GM18508 (cell line): ENCODE data around the gene NDUFAF2.

ENCODE experiments used
- ATAC-seq: cut with Tn5 transposase; IDR thresholded peaks from one replicate; pipeline ENCODE4 v1.9.1; 2021; ENCODE audit warnings: moderate number of reproducible peaks; ENCODE audit not compliant: insufficient read depth, unreplicated experiment

NDUFAF2 gene

DNA sequence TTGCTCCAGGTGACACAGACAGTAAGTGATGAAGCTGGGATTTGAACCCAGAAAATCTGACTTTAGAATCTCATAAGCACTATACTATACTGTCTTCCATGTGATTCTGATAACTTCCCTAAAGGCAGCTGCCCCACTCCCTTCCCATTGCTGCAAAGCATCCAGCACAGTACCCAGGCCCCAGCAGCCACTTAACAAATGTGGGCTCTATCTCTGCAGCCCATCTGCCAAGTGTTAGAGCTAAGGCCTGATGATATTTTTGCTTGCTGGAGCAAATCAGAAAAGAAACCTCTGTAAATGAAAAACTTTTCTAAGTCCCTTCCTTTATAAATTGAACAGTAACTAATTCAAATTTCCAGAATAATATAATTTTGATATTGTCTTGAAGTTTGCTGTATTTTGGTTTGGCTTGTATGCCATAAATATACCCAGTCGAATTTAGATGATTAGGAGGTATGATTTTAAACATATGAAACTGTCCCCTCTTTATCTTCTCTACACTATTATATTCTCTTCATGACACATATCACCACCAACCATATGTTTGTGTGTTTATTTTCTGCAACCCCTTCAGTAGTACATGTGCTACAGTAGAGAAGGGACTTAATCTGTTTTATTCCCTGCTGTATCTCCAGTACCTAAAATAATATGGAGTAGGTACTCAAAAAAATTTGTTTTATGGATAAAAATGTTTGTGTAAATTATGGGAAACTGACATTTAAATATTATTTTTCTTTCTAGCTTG, 153.4 kb downstream of the NDUFAF2 start:
- no peak for ATAC-seq

DNA sequence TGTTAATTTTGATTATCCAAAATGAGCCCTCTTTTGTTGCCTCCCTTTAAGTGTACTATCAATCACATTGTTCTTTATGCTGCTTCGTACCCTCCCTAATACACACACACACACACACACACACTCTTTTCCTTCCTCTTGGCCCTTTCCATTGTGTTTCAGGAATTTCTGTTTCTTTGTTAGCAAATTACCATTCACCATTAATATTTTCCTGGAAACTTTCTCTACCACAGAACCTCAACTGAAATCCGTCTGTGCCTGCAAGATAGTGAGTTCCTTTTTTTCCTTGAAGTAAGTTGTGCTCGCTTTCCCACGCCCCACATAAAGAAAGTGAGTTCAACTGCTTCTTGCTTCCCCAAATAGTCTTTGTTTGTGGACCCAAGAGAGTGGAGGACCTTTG, 155.4 kb downstream of the NDUFAF2 start:
- no peak for ATAC-seq

DNA sequence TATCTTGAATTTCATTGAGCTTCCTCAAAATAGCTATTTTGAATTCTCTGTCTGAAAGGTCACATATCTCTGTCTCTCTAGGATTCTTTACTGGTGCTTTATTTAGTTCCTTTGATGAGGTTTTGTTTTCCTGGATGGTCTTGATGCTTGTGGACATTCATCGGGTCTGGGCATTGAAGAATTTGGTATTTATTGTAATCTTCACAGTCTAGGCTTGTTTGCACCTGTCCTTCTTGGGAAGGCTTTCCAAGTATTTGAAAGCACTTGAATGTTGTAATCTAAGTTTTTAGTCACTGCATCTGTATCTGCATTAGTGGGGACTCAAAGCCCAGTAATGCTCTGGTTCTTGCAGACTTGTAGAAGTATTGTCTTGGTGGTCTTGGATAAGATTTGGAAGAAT, 169.4 kb downstream of the NDUFAF2 start:
- ATAC-seq = no peak

- no peak for ATAC-seq
These were observed 171.0 kb downstream of the NDUFAF2 start for GRCh38 chr5:61115968-61116367.

GRCh38 chr5:61119066-61119465, 174.1 kb downstream of the NDUFAF2 start:
- no peak for ATAC-seq

- ATAC-seq = no peak
These were observed 175.5 kb downstream of the NDUFAF2 start for GRCh38 chr5:61120534-61120933.

DNA sequence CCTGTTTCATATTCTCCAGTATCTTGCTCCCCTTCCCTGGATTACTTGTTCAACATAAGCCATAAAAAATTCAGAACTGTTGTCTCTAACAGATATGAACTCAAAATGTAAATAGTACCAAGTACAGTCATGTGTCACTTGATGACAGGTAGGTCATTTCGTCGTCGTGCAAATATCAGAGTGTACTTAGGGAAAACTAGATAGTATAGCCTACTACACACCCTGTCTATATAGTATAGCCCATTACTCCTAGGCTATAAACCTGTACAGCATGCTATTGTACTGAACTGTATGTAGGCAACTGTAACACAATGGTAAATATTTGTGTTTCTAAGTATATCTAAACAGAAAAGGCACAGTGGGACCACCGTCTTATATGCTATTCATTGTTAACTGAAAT, 178.1 kb downstream of the NDUFAF2 start:
- no peak for ATAC-seq

GRCh38 chr5:61130289-61130688, 185.3 kb downstream of the NDUFAF2 start:
- ATAC-seq = no peak

DNA sequence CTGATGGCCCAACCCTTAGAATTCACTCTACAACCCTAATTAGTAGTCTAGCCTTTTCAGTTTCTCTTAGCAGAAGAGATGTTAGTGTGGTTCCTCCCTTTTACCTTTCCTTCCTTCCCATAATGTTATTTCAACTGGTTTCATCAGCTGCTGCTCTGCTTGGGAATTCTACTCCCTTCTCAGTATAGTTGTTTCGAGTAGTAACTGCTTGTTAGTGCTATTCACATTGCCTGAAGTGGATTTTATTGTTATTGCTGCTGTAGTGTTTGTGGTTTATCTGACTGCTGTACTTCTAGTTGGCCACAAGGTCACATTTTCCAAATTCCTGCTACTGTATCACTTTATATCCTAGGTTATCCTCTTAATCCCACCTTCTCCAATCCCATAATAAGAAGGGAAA, 187.6 kb downstream of the NDUFAF2 start:
- no peak for ATAC-seq

GRCh38 chr5:61137835-61138234, 192.8 kb downstream of the NDUFAF2 start:
- ATAC-seq = no peak

DNA sequence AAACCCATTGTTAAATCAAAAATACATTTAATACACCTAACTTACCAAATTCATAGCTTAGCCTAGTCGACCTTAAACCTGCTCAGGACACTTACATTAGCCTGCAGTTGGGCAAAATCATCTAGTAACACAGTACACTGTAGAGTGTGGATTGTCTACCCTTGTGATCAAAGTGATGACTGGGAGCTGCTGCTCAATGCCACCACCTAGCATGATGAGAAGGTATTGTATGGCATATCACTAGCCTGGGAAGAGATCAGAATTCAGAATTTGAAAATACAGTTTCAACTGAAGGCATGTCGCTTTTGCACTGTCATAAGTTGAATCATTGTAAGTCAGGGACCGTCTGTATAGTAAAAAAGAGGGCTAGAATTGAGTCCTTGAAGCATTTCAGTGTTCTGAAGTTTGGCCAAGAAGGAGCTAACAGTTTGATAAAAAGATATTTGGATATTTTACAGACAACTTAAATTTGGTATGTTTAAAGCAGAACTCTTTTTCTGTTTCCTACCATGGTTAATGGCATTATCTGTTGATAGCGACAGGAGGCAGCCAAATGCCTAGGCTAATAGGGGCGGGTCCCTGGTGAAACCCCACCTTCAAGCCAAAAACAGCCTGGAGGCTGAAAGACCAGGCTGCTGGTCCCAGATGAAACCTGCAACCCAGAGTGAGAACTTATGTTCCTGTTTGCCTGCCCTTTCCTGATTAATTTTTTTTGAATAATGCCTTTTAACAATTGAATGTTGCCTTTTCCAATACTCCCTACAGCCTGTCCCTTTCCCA, 194.3 kb downstream of the NDUFAF2 start:
- no peak for ATAC-seq

DNA sequence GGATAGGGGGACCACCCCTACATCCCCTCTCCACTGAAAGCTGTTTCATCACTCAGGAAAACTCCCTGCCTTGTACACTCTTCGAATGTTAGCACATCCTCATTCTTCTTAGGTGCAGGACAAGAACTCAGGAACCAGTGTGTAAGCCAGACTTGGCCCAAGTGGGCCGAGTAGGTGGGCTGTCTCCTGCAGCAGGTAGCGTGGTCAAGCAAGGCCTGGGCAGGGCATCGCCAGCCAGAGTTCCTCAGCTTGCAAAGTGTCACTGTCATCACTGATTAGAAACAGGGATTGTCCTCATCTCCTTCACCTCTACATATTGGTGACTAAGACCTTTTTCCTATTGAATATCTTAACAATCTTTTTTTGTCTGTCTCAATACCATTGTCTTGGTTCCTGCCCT, 194.9 kb downstream of the NDUFAF2 start:
- no peak for ATAC-seq

GRCh38 chr5:61141801-61142200, 196.8 kb downstream of the NDUFAF2 start:
- no peak for ATAC-seq

DNA sequence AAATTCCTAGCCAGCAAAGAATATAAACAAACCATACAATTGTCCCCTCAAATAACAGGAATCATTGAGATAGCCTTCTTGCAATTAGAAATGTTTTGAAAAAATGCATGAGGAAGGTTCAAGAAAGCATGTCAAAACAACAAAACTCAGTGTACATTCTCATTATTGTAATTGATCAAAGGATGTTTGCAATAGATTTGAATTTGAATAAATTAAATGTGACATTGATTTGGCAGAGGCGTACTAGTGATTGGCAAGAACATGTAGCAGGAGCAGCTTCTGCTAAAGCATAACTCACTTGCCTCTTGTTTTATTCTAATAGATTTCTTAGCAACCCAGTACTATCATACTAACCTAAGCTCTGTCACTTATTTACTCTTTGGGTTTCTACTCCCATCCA, 197.4 kb downstream of the NDUFAF2 start:
- no peak for ATAC-seq

- ATAC-seq = no peak
These were observed 197.8 kb downstream of the NDUFAF2 start for GRCh38 chr5:61142811-61143210.

DNA sequence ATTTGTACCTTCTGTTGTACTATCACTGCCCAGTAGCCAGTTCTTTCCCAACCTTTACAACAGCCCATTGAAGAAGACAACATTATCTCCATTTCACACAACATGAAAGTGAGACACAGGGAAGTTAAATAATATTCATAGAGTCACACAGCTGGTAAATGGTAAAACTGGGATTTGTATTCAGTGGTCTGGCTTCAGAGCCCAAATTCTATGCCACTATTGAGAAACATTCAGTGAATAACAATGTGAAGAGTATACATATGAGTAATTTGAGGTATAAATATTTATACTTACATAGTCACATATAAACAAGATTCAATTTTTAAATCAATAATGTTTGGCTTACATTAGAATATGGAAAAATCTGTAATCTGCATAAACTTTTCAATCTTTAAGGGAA, 203.5 kb downstream of the NDUFAF2 start:
- ATAC-seq = no peak

GRCh38 chr5:61151893-61152292, 206.9 kb downstream of the NDUFAF2 start:
- ATAC-seq = no peak

- ATAC-seq = no peak
These were observed 214.1 kb downstream of the NDUFAF2 start for GRCh38 chr5:61159070-61159469.

DNA sequence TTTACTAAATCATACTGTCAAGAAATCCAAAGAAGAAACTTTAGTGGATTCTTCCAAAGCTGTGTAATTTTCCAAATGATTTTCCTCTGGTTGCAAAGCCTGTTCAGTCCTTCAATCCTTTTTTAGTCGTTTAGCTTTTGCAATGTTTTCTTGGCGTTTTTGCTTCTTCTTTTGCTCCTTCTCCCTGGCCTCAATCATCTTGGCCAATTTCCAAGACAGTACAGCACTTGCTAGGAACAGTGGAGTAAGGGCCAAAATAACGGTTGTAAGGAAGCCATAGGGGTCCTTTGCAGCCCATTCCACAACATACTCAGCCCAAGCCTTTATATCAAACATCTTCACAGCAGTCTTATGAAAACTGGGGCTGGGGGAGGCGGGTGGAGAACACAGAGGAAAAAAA, 214.8 kb downstream of the NDUFAF2 start:
- ATAC-seq = no peak

DNA sequence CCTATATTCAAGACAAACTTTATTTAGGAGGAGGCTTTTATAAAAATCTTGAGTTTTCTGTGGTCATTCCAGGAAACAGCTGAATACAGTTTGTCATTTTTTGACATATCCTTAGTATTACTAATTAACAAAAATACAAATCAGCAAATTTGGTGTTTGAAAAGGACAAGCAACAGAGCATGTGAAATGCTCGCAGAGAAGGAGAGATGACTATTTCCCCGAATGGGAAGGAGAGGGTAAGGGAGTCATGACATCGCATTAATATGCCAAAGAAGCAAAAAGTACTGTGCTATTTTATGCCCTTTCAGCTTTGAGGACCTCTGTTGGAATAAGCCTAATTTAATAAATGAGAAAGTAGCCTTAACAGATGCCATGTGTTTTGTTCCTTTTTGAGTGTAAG, 215.5 kb downstream of the NDUFAF2 start:
- no peak for ATAC-seq

DNA sequence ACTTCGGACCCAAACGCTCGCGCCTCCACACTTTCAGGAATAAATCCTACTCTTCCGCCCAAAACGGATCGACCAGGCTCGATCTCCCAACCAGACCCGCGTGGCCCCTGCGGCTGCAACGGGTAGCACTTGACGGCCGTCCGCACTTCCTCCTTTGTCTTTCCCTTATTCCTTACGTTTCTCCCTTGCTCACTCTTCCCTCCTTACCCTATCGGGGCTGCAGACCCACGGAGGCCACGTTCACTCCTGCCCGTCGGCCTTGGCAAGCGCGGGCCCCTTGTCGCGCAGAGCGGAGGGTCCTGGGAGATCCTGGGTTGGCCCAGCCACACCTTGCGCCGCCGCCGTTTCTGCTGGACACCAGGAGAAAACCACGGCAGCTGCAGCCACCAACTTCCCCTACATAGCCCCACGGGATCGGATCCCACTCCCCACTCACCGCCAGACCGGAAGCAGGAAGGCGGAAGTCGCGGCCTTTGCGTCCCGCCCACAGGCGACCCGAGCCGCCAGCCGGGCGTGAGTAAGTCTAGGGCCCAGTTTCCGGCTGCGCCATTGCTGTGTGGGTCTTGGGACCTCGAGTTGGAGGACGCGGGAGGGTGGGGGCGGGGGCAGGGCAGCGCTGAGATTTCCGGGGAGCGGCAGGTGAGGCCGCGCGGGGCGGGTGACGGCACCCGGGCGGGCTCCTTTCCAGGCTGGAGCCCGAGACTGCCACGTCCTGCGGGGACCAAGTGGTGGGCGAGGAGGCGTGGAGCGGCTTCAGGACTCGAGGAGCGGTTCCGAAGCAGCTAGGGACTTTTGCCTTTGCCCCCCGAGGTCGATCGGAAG, 217.2 kb downstream of the NDUFAF2 start, which contains the start of gene SMIM15:
Gene SMIM15, minus strand, starts transcription at position 459 of the 822 bp plus-strand sequence. CDS start 2,297 bp downstream, outside the sequence.
- ATAC-seq = peak; percentile 94
